ENCODE data around the gene ZNF827. TPM values are rescaled to one million over a fixed set of nuclear protein-coding genes. Genes with fewer than 3 reads are reported as not detected.

The ZNF827 gene
- total RNA-seq, 4 donors from 2014 or later: 5.2 to 11.8 (median 7.1) TPM

DNA sequence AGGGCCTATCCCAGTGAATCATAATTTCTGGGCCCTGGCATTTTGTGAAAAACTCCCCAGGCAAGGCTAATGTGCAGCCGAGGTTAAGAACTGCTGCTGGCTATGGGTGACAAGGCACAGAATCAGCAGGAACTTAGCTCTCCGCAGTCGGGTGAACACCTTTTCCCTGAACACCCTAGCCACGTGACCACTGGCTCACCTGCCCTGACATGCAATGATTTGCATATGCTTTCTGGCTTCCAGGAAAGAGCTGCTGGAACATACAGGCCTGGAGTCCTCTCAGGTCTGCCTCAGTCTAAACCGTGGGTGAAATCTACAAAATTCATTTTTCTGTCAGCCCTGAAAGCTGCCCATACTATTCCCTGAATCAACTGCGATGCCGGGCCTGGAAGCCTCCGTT, 56.6 kb downstream of the ZNF827 start:
- DNase-seq (ENCODE audit: low spot score): no peak

DNA sequence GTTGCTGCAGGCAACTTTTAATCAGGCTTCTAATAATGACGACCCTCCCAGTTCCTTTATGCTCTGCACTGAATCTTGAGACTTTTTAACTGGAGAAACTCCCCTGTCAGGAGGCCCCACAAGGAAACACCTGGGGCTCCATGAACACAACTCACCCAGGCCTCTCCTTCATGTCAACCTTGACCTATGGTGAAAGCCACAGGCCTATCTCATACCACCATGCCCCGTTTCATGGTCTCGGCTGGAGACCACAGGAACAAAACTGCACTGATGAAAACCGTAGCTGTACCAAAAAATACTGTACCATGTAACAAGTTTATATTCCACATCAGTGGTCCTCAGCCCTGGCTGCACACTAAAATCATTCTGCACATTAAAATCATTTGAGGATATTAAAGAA, 57.0 kb downstream of the ZNF827 start:
- TF ChIP-seq, protein P1, sequence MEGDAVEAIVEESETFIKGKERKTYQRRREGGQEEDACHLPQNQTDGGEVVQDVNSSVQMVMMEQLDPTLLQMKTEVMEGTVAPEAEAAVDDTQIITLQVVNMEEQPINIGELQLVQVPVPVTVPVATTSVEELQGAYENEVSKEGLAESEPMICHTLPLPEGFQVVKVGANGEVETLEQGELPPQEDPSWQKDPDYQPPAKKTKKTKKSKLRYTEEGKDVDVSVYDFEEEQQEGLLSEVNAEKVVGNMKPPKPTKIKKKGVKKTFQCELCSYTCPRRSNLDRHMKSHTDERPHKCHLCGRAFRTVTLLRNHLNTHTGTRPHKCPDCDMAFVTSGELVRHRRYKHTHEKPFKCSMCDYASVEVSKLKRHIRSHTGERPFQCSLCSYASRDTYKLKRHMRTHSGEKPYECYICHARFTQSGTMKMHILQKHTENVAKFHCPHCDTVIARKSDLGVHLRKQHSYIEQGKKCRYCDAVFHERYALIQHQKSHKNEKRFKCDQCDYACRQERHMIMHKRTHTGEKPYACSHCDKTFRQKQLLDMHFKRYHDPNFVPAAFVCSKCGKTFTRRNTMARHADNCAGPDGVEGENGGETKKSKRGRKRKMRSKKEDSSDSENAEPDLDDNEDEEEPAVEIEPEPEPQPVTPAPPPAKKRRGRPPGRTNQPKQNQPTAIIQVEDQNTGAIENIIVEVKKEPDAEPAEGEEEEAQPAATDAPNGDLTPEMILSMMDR (IDR thresholded peaks at IDR 0.05): no peak
- DNase-seq (ENCODE audit: low spot score): no peak
- no peak for ATAC-seq (ENCODE audit: low FRiP score)

More for the DNA sequence above, 56.6 kb downstream of the ZNF827 start:
- ATAC-seq (ENCODE audit: low FRiP score): no peak
- TF ChIP-seq, protein P1 (IDR thresholded peaks at IDR 0.05): no peak

DNA sequence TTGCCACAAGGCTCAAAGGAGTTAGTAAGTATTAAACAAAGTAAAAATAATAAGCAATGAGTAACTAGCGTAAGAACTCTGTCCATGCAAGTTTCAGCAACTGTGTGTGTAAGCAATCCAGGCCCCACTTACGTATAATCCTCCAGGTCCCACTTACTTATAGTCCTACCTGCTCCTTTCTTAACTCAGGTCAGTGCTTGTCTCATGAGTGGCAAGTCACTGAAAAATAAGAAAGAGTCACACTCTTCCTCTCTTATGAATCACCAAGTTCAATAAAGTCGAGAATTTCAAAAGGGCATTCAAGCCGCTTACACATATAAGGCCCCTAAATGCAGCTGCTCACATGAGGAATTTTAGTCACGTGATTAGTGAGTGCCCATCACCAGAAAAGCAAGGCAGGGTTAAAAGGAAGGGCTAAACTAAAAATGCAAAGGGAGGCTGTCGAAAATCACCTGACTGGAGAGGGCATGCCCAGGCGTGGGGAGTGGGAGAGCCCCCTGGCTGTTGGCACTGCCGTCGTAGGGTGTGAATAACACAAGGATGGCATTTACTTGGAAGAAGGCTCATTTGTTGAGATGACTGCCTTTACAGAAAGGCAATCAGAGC, 58.2 kb downstream of the ZNF827 start:
- TF ChIP-seq, protein P1 (IDR thresholded peaks at IDR 0.05): no peak
- DNase-seq (ENCODE audit: low spot score): no peak
- no peak for ATAC-seq (ENCODE audit: low FRiP score)

DNA sequence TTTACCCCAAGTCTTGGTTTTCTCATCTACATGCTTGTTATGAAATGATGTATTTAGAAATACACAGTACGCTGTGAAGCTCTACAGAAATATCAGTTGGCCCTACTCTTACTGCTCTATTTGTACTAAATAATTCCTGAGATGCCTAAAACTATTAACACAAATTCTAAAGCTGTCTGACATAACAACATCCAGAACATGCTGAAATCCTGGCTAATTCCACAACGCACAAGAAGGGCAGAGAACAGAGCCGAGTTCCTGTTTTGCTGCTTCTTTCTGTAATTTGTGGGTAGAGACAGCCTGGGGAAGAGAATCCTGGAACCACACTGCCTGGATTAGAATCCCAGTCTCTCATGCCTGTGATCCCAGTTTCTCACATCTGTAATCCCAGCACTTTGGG, 59.0 kb downstream of the ZNF827 start:
- DNase-seq (ENCODE audit: low spot score) (no peak), ATAC-seq (ENCODE audit: low FRiP score) (peak; percentile 87)
- TF ChIP-seq, protein P1 (IDR thresholded peaks at IDR 0.05): no peak

DNA sequence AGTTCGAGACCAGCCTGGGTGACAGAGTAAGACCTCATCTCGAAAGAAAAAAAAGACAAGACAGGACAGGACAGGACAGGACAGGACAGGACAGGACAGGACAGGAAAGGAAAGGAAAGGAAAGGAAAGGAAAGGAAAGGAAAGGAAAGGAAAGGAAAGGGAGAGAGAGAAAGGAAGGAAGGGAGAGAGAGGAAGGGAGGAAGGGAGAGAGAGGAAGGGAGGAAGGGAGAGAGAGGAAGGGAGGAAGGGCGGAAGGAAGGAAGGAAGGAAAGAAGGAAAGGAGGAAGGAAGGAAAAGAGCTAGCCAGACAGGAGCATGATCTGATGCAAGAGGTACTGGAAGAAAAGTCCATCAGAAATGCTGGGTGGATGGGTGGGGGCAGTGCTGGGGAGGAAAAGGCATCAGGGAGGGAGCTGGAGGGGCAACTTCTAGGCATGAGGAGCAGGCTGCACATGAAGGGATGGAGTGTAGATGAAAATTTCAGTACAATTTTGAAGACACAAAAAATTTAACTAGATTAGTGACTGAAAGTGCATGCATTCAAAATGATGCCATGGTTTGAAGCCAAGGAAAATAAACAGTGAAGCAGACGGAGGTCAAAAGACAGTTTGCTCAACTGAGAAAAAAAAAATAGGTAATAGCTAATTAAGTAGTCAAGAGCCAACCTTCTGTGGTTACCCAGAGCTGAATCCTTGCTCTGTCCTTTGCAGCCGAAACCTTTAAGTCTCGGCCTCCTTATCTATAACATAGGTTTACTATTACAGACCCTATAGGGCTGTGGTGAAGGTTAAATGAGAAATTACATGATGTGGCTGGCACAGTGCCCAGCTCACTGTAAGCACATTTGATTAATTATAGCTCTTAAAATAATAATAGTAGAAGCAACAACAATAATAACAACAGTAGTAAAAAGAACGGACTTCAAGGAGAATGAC, 59.9 kb downstream of the ZNF827 start:
- ATAC-seq (ENCODE audit: low FRiP score) (no peak), DNase-seq (ENCODE audit: low spot score) (no peak)
- TF ChIP-seq, protein P1 (IDR thresholded peaks at IDR 0.05): no peak

DNA sequence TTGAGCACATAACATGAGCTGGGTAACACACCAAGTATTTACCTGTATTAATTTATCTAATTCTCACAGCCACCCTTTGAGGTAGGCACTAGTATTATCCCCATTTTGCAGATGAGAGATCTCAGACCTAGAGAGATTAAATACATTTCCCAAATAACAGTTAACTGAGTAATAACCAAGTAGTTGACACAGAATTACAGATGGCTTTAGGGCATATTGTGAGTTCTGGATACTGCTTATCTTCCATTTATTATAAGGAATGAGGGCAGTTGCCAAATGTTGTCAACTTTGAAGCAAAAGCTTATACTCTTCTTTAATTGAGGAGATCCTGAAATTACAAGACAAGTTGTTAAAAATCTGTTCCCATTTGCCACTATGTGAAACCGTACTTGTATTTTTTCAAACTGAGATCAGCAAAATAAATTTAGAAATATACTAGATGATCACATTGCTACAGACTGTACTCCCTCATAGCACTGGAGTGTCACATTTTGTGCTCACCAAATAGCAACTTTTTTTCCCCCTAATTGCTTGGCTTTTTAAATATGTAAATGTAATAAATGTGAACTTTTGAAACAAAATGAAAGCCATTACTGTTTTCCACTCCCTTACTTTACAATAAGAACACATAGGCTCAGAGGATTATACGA, 62.0 kb downstream of the ZNF827 start:
- no peak for DNase-seq (ENCODE audit: low spot score)
- no peak for ATAC-seq (ENCODE audit: low FRiP score)

More for the DNA sequence above, 62.0 kb downstream of the ZNF827 start:
- TF ChIP-seq, protein P1 (IDR thresholded peaks at IDR 0.05): no peak

Measured in omental fat pad (tissue), 4 donors.